T-helper 2 cell treated with Interferon-gamma antibody and Interleukin-4, amounts not matched to agents 5 μg/mL and 100 μg/mL, for 36 hours (primary cell): ENCODE results near the gene FTO.

ENCODE experiments used
- DNase-seq: peaks from one replicate; pipeline ENCODE4 v3.0.0; 2021; ENCODE audit warnings: low spot score
- H3K27ac Mint-ChIP-seq: one replicate; pipeline ENCODE4 v1.8.0; 2021; ENCODE audit warnings: mild to moderate bottlenecking, mixed read lengths
- H3K27me3 Mint-ChIP-seq: one replicate; pipeline ENCODE4 v1.8.0; 2021; ENCODE audit warnings: low read depth, mixed read lengths
- H3K36me3 Mint-ChIP-seq: one replicate; pipeline ENCODE4 v1.8.0; 2021; ENCODE audit warnings: low read depth, mixed read lengths
- H3K4me1 Mint-ChIP-seq: one replicate; pipeline ENCODE4 v1.8.0; 2021; ENCODE audit warnings: low read depth, mixed read lengths
- H3K4me3 Mint-ChIP-seq: one replicate; pipeline ENCODE4 v1.8.0; 2022; ENCODE audit warnings: mild to moderate bottlenecking, moderate library complexity, mixed read lengths
- H3K9me3 Mint-ChIP-seq: one replicate; pipeline ENCODE4 v1.8.0; 2021; ENCODE audit warnings: mixed read lengths

FTO gene

DNA sequence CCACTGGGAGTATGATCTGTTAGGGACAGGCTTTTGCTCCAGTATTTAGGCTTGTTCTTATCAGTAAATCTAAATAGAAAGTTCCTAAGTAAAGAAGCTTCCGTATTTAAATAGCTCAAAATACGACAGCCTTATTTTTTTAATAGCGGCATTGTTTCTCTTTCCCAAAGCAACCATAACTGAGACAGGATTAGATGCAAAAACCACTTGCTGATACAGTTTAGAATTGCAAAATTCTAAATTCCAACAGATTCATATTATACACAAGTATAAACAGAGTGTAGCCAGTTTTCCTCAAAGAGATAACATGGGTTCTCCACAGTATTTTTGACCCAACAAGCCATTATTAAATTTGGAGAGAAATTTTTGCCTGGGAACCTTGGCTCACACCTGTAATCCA lies 276.7 kb downstream of the FTO start:
- Mint-ChIP-seq H3K4me1 (no peaks in the 10 kb centered on the region), H3K27ac (no peak overlapping the region), H3K27me3 (no peaks in the 10 kb centered on the region), H3K36me3 (no peaks in the 10 kb centered on the region), H3K9me3 (no peaks in the 10 kb centered on the region), H3K4me3 (no peak overlapping the region)
- no peak for DNase-seq

DNA sequence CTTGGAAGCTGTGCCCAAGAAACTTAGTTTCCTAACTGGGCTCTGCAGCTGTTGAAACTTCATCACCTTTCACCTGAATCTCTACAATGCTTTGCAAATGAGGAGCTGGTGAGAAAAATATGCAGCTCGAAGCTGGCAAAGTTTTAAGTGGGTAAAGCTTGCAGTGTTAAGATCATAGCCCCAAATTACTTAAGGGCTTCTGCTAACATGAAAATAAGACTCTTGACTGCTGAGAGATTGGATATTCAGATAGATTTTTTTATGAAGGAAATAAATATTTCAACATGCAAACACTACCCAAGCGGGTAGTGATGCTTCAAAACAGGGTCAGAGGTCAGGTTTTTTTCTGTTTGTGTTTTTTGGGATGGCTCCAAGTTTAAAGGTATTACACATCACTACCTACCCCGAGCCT lies 278.7 kb downstream of the FTO start:
- no peak overlapping the region for H3K4me3 Mint-ChIP-seq
- H3K36me3 Mint-ChIP-seq: no peaks in the 10 kb centered on the region
- H3K9me3 Mint-ChIP-seq: no peaks in the 10 kb centered on the region
- no peak overlapping the region for H3K27ac Mint-ChIP-seq
- no peak for DNase-seq
- H3K4me1 Mint-ChIP-seq: no peaks in the 10 kb centered on the region
- no peaks in the 10 kb centered on the region for H3K27me3 Mint-ChIP-seq

- no peaks in the 10 kb centered on the region for H3K36me3 Mint-ChIP-seq
- H3K9me3 Mint-ChIP-seq: no peaks in the 10 kb centered on the region
- no peak overlapping the region for H3K4me3 Mint-ChIP-seq
- H3K27ac Mint-ChIP-seq: no peak overlapping the region
- DNase-seq: no peak
- H3K27me3 Mint-ChIP-seq: no peaks in the 10 kb centered on the region
- H3K4me1 Mint-ChIP-seq: no peaks in the 10 kb centered on the region
Observed at GRCh38 chr16:53984936-53985335, 281.0 kb downstream of the FTO start.

- no peak for DNase-seq
- H3K4me3 Mint-ChIP-seq: no peak overlapping the region
- H3K9me3 Mint-ChIP-seq: no peaks in the 10 kb centered on the region
- no peak overlapping the region for H3K27ac Mint-ChIP-seq
- H3K4me1 Mint-ChIP-seq: no peaks in the 10 kb centered on the region
- H3K36me3 Mint-ChIP-seq: no peaks in the 10 kb centered on the region
- no peaks in the 10 kb centered on the region for H3K27me3 Mint-ChIP-seq
Observed at GRCh38 chr16:53985861-53986260, 281.9 kb downstream of the FTO start.

DNA sequence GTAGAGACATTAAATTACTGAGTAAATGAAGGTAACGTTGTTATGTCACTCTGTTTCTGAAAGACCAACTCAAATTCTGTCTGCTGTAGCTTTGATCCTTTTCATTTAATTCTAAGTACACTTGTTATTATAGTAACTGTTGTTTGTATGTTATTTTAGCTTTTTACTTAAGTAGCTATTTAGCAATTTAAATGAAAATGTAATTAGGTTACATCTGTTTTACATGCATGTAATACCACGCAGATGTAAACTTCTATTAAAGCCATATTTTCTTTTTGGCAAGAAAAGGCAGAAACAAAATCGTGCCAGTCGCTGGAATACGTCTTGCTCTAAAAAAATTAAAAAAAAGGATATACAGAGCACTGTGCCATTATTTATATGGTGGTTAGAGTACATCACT lies 282.8 kb downstream of the FTO start:
- Mint-ChIP-seq H3K9me3 (no peaks in the 10 kb centered on the region), H3K27me3 (no peaks in the 10 kb centered on the region), H3K4me1 (peaks cover 4% of the 10 kb centered on the region), H3K27ac (no peak overlapping the region), H3K4me3 (no peak overlapping the region), H3K36me3 (no peaks in the 10 kb centered on the region)
- no peak for DNase-seq

GRCh38 chr16:53988136-53988535 lies 284.2 kb downstream of the FTO start:
- H3K9me3 Mint-ChIP-seq: no peaks in the 10 kb centered on the region

GRCh38 chr16:53989597-53989996 lies 285.6 kb downstream of the FTO start:
- H3K4me3 Mint-ChIP-seq: no peak overlapping the region
- no peak for DNase-seq
- H3K27me3 Mint-ChIP-seq: no peaks in the 10 kb centered on the region
- no peaks in the 10 kb centered on the region for H3K36me3 Mint-ChIP-seq
- H3K9me3 Mint-ChIP-seq: no peaks in the 10 kb centered on the region
- peaks cover 8% of the 10 kb centered on the region for H3K4me1 Mint-ChIP-seq
- H3K27ac Mint-ChIP-seq: no peak overlapping the region

More at GRCh38 chr16:53988136-53988535, 284.2 kb downstream of the FTO start:
- no peak overlapping the region for H3K4me3 Mint-ChIP-seq
- DNase-seq: no peak
- H3K27me3 Mint-ChIP-seq: no peaks in the 10 kb centered on the region
- H3K4me1 Mint-ChIP-seq: peaks cover 8% of the 10 kb centered on the region
- H3K36me3 Mint-ChIP-seq: no peaks in the 10 kb centered on the region
- H3K27ac Mint-ChIP-seq: no peak overlapping the region

DNA sequence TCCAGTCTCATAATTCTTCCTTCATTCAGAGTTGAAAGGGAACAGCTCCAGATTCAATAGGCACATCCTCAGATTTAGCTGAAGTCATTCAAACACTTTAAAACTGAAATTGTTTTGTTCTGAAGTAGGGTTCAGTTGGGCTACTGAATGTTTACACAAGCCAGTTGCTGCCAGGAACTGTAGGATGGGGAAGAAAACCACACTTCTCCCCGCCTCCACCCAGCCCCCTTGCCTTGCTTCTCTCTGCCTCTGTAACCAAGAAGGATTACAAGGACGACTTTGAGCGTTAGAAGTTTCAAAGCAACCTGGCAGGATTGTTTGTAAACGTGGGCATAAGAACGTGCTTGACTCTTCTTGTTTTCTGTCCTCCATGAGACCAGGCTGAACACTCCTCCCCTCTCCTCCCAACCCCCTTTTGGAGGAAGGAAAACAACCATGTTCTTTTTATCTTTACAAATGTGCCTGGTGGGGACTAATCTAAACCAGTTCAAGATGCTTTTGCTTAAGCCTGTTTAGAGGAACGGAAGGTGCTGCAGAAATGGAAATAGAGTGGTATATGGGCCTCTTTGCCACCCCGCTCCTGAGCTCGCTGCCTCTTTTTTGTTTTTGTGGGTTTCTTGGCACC lies 287.9 kb downstream of the FTO start:
- no peak for DNase-seq
- no peaks in the 10 kb centered on the region for H3K27me3 Mint-ChIP-seq
- H3K27ac Mint-ChIP-seq: no peak overlapping the region
- H3K9me3 Mint-ChIP-seq: no peaks in the 10 kb centered on the region
- no peaks in the 10 kb centered on the region for H3K36me3 Mint-ChIP-seq
- H3K4me1 Mint-ChIP-seq: peaks cover 8% of the 10 kb centered on the region
- peak overlapping the region; percentile 3 for H3K4me3 Mint-ChIP-seq

GRCh38 chr16:53995378-53995777 lies 291.4 kb downstream of the FTO start:
- no peaks in the 10 kb centered on the region for H3K27me3 Mint-ChIP-seq
- H3K27ac Mint-ChIP-seq: no peak overlapping the region
- no peak overlapping the region for H3K4me3 Mint-ChIP-seq
- H3K9me3 Mint-ChIP-seq: no peaks in the 10 kb centered on the region
- no peak for DNase-seq
- peaks cover 8% of the 10 kb centered on the region for H3K4me1 Mint-ChIP-seq
- H3K36me3 Mint-ChIP-seq: no peaks in the 10 kb centered on the region

- no peak for DNase-seq
- H3K4me3 Mint-ChIP-seq: no peak overlapping the region
- H3K27ac Mint-ChIP-seq: no peak overlapping the region
- H3K27me3 Mint-ChIP-seq: no peaks in the 10 kb centered on the region
- H3K4me1 Mint-ChIP-seq: peaks cover 3% of the 10 kb centered on the region
- H3K36me3 Mint-ChIP-seq: no peaks in the 10 kb centered on the region
- no peaks in the 10 kb centered on the region for H3K9me3 Mint-ChIP-seq
Observed at GRCh38 chr16:53996961-53997360, 293.0 kb downstream of the FTO start.

DNA sequence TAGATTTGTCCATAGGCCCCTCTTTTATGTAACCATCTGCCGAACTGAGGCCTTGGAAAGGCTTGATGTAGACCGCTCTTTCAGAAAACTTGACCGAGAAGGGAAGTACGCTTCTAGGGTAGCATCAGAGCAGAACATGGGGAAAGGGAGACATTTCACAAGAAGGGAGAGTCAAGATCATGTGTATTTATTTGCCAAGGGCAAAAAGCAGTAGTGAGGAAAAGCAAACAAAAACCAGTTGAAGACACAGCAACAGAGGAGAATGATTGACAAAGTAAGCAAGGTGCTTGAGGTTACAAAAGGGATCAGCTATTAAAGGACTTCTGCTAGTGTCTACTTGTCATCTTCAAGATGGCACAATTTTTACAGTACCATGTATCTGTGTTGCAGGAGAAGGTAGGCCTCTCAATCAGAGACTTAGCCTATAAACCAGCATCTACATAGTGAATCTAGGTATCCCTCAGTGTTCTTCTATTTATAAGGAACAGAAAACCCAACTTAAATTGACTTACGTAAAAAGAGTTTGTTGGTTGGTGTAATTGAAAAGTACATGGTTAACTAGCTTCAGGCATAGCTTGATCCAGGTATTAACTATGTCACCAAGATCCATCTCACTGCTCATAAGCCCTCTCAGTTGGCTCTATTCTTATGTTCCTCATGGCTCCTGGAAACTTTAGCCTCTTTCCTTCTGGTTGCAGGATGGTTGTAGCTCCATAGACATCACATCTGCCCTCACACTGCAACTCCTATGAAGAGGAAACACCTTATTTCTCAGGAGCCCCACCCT lies 294.3 kb downstream of the FTO start:
- H3K27me3 Mint-ChIP-seq: no peaks in the 10 kb centered on the region
- H3K36me3 Mint-ChIP-seq: no peaks in the 10 kb centered on the region
- H3K4me3 Mint-ChIP-seq: no peak overlapping the region

GRCh38 chr16:53998966-53999522 lies 295.1 kb downstream of the FTO start:
- no peak for DNase-seq
- no peaks in the 10 kb centered on the region for H3K9me3 Mint-ChIP-seq
- no peaks in the 10 kb centered on the region for H3K4me1 Mint-ChIP-seq
- H3K4me3 Mint-ChIP-seq: no peak overlapping the region
- no peak overlapping the region for H3K27ac Mint-ChIP-seq
- no peaks in the 10 kb centered on the region for H3K36me3 Mint-ChIP-seq
- H3K27me3 Mint-ChIP-seq: no peaks in the 10 kb centered on the region

More for the DNA sequence above, 294.3 kb downstream of the FTO start:
- no peak for DNase-seq
- Mint-ChIP-seq H3K27ac (no peak overlapping the region), H3K9me3 (no peaks in the 10 kb centered on the region), H3K4me1 (no peaks in the 10 kb centered on the region)

GRCh38 chr16:53999841-54000240 lies 295.9 kb downstream of the FTO start:
- DNase-seq: no peak
- Mint-ChIP-seq H3K4me3 (no peak overlapping the region), H3K9me3 (no peaks in the 10 kb centered on the region), H3K27me3 (no peaks in the 10 kb centered on the region), H3K4me1 (no peaks in the 10 kb centered on the region), H3K36me3 (no peaks in the 10 kb centered on the region), H3K27ac (no peak overlapping the region)

DNA sequence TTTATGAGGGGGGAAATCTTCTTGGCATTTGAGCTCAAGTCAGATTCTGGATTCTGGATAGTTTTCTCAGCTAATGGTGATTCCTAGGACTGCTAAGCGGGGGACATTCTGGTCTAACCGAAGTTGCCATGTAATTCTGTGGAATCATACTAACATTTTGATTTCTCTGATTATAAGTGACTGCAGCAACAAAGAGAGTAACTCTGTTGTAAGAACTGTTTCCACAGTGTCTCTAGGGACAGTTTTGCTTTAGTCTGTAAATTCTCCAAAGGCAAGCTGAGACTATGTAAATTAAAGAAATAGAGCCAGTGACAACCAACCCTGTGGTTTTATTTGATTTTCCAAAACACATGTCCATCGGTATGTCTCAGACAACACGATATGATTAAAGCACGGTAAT lies 296.4 kb downstream of the FTO start:
- Mint-ChIP-seq H3K27me3 (no peaks in the 10 kb centered on the region), H3K36me3 (no peaks in the 10 kb centered on the region), H3K9me3 (no peaks in the 10 kb centered on the region), H3K4me1 (no peaks in the 10 kb centered on the region), H3K4me3 (no peak overlapping the region), H3K27ac (no peak overlapping the region)
- no peak for DNase-seq
